ENCODE measurements around the gene GRID2. TPM values are rescaled to one million over a fixed set of nuclear protein-coding genes. Genes with fewer than 3 reads are reported as not detected.

GRID2 gene
- polyA plus RNA-seq, 1 donor (not counting 4 experiments of a cell fraction or from before 2014, with no cell fraction given): not detected

GRCh38 chr4:93467484-93468155 is 1163.9 kb downstream of the GRID2 start:
- Histone ChIP-seq H4K20me1 (ENCODE audit: control insufficient read depth, extremely low read depth, insufficient read depth, low read length) (no peaks in the 10 kb centered on the region), H3K27ac (ENCODE audit: control insufficient read depth, insufficient read depth, low read length) (no peak overlapping the region), H3K4me1 (ENCODE audit: control insufficient read depth, extremely low read depth, insufficient read depth, low read length) (no peaks in the 10 kb centered on the region), H2AFZ (ENCODE audit: control insufficient read depth, low read length) (no peak overlapping the region), H3K4me2 (ENCODE audit: control insufficient read depth, extremely low read depth, insufficient read depth, low read depth, low read length) (no peak overlapping the region), H3K27me3 (ENCODE audit: control insufficient read depth, extremely low read depth, insufficient read depth, low read length) (no peaks in the 10 kb centered on the region), H3K9me1 (ENCODE audit: control insufficient read depth, extremely low read depth, insufficient read depth, low read length) (no peaks in the 10 kb centered on the region), H3K4me3 (ENCODE audit: control insufficient read depth in 2 of 3, extremely low read depth in 1 of 3, insufficient read depth in 2 of 3, low read depth in 1 of 3, low read length in 3 of 3) (no peak overlapping the region), H3K9me3 (ENCODE audit: control insufficient read depth, low read depth, low read length) (no peaks in the 10 kb centered on the region), H3K9ac (ENCODE audit: control insufficient read depth, extremely low read depth, insufficient read depth, low read length) (no peak overlapping the region), H3K79me2 (ENCODE audit: control insufficient read depth, insufficient read depth, low read length) (no peaks in the 10 kb centered on the region), H3K36me3 (ENCODE audit: control insufficient read depth in 2 of 2, extremely low read depth in 1 of 2, insufficient read depth in 2 of 2, low read length in 2 of 2) (no peaks in the 10 kb centered on the region)
- TF ChIP-seq EZH2 (IDR thresholded peaks at IDR 0.05; ENCODE audit: low read length) (no peak), CTCF (optimal IDR thresholded peaks at IDR 0.05 in 1 of 3, IDR thresholded peaks at IDR 0.05 in 1 of 3, conservative IDR thresholded peaks at IDR 0.05 in 1 of 3; ENCODE audit: extremely low read depth in 1 of 3, insufficient read depth in 2 of 3, low read length in 3 of 3) (no peak)
- FAIRE-seq: no peak
- dilution Hi-C loops (cut with MboI; ENCODE audit: extremely low pct_ligation_motif_present, low sequenced_read_pairs): no loop called here
- DNase-seq (ENCODE audit: low read depth, low spot score): no peak

- Histone ChIP-seq H3K9me3 (ENCODE audit: control insufficient read depth, low read depth, low read length) (no peaks in the 10 kb centered on the region), H3K4me3 (ENCODE audit: control insufficient read depth in 2 of 3, extremely low read depth in 1 of 3, insufficient read depth in 2 of 3, low read depth in 1 of 3, low read length in 3 of 3) (no peak overlapping the region), H3K4me1 (ENCODE audit: control insufficient read depth, extremely low read depth, insufficient read depth, low read length) (no peaks in the 10 kb centered on the region), H3K9me1 (ENCODE audit: control insufficient read depth, extremely low read depth, insufficient read depth, low read length) (no peaks in the 10 kb centered on the region), H3K36me3 (ENCODE audit: control insufficient read depth in 2 of 2, extremely low read depth in 1 of 2, insufficient read depth in 2 of 2, low read length in 2 of 2) (no peaks in the 10 kb centered on the region), H3K79me2 (ENCODE audit: control insufficient read depth, insufficient read depth, low read length) (no peaks in the 10 kb centered on the region), H4K20me1 (ENCODE audit: control insufficient read depth, extremely low read depth, insufficient read depth, low read length) (no peaks in the 10 kb centered on the region), H3K27me3 (ENCODE audit: control insufficient read depth, extremely low read depth, insufficient read depth, low read length) (no peaks in the 10 kb centered on the region), H3K9ac (ENCODE audit: control insufficient read depth, extremely low read depth, insufficient read depth, low read length) (no peak overlapping the region), H3K27ac (ENCODE audit: control insufficient read depth, insufficient read depth, low read length) (no peak overlapping the region), H3K4me2 (ENCODE audit: control insufficient read depth, extremely low read depth, insufficient read depth, low read depth, low read length) (no peak overlapping the region), H2AFZ (ENCODE audit: control insufficient read depth, low read length) (no peak overlapping the region)
- DNase-seq (ENCODE audit: low read depth, low spot score) (no peak), FAIRE-seq (no peak)
- dilution Hi-C loops (cut with MboI; ENCODE audit: extremely low pct_ligation_motif_present, low sequenced_read_pairs): no loop called here
- TF ChIP-seq EZH2 (IDR thresholded peaks at IDR 0.05; ENCODE audit: low read length) (no peak), CTCF (optimal IDR thresholded peaks at IDR 0.05 in 1 of 3, IDR thresholded peaks at IDR 0.05 in 1 of 3, conservative IDR thresholded peaks at IDR 0.05 in 1 of 3; ENCODE audit: extremely low read depth in 1 of 3, insufficient read depth in 2 of 3, low read length in 3 of 3) (no peak)
These were observed 1165.8 kb downstream of the GRID2 start for GRCh38 chr4:93469560-93469959.
